GM20000 (cell line): ENCODE results near the gene PPP1R16B.

Source experiments
- DNase-seq: peaks from one replicate; pipeline ENCODE4 v3.0.0; 2012; ENCODE audit warnings: low spot score
- TF ChIP-seq, protein P1 (sequence below): IDR thresholded peaks from 2 replicates; pipeline ENCODE4 v1.5.1; 2012; ENCODE audit warnings: mild to moderate bottlenecking, control low read depth; ENCODE audit errors: extremely low read depth, missing control alignments

Gene PPP1R16B

DNA sequence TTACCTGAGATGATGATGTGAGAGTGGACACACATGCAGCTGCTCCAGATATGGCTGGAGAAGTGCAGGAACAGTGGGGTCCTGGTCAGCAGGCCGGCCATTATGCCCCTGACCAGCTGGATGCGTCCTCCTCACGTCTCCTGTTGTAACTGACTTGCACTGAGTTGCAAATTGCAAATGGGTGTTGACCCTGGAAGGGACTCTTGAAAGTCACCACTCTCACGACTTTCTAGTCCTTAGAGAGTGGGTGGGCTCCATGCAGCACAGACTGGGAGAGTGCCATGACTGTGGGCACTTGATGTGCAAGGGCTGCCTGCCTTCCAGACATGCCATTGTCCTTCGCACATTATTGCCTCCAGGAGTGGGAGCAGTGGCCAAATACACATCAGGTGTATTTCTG lies 131.5 kb downstream of the PPP1R16B start:
- no peak for DNase-seq

DNA sequence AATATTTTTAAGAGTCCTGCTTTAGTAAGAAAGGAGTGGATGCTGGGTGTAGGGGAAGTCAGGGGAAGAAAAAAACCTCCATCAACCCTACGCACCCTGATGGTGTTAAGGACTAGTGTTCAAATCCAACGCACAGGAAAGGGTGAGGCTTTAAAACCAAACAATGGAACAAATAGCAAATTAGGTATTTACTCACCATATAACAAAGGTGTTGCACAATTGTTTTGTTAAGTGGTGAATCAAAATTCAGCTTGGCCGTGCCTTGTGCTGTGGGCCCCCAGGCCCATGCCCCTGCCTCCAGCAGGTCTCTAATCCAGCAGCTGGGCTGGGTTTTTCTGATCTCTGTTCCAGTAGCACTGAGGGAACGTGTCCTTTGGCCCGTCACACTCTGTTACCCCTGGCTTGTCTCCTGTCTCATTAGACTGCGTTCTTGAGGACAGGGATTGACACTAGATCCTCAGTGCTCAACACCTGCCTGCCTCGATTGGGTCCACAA lies 132.5 kb downstream of the PPP1R16B start:
- no peak for DNase-seq
- TF ChIP-seq, protein P1, sequence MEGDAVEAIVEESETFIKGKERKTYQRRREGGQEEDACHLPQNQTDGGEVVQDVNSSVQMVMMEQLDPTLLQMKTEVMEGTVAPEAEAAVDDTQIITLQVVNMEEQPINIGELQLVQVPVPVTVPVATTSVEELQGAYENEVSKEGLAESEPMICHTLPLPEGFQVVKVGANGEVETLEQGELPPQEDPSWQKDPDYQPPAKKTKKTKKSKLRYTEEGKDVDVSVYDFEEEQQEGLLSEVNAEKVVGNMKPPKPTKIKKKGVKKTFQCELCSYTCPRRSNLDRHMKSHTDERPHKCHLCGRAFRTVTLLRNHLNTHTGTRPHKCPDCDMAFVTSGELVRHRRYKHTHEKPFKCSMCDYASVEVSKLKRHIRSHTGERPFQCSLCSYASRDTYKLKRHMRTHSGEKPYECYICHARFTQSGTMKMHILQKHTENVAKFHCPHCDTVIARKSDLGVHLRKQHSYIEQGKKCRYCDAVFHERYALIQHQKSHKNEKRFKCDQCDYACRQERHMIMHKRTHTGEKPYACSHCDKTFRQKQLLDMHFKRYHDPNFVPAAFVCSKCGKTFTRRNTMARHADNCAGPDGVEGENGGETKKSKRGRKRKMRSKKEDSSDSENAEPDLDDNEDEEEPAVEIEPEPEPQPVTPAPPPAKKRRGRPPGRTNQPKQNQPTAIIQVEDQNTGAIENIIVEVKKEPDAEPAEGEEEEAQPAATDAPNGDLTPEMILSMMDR: no peak

More for the DNA sequence above, 131.5 kb downstream of the PPP1R16B start:
- TF ChIP-seq, protein P1: no peak

DNA sequence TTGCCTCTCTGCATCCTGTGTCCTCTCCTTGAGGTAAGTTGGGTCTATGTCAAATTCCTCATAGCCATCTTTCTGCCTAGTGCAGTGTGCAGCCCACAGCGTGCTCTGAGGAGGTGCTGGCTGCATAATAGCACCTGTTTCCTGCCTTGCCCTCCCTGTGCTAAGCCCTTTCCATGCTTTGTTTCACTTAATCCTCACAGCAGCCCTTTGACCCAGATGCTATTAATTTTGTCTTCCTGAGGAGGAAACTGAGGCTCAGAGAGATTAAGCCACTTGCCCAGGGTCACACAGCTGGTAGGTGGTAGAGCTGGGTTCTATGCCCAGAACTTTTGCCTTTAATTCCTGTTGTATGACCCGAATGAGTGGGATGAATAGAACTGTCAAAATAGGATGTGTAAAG lies 134.2 kb downstream of the PPP1R16B start:
- DNase-seq: no peak
- TF ChIP-seq, protein P1: no peak

DNA sequence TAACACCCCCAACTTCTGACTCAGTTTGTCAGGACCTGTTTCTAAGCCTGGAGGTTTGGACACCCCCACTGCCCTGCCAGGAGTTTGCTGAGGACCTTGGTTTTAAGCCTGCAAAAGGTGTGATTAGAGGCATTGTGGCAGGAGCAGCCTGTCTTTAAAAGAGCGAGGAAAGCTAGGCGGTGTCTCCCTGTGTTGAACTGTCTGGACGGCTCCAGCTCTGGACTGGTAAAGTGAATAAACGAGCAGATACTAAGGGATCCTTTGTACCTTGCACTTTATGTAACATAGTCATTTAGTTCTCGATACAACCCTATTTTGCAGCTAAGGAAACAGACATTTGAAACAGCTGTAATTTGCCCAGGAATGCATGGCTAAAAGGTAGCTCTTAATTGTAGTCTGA lies 135.1 kb downstream of the PPP1R16B start:
- no peak for DNase-seq
- TF ChIP-seq, protein P1: no peak

DNA sequence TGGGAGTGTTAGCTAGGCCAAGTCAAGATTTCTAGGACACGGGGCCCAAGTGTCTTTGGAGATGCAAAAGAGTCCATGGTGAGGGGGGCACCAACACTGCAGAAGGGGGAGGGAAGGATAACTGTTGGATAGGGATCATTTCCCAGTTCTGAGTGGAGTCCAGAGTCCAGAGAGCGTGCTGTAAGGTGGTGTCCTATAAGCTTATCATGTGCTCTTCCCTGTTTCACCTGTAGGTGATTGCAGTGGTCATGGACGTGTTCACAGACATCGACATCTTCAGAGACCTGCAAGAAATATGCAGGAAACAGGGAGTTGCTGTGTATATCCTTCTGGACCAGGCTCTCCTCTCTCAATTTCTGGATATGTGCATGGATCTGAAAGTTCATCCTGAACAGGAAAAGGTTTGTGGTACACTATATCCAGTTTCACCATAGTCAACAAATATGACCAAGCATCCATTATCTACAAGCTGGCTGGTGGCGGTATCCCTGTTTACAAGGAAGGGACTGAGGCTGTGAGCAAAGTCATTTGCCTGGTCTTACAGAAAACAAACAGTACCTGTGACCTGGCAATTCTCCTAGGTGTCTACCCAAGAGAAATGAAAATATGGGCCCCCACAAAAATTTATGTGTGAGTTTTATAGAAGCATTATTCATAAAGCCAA lies 136.4 kb downstream of the PPP1R16B start:
- TF ChIP-seq, protein P1: no peak
- no peak for DNase-seq

DNA sequence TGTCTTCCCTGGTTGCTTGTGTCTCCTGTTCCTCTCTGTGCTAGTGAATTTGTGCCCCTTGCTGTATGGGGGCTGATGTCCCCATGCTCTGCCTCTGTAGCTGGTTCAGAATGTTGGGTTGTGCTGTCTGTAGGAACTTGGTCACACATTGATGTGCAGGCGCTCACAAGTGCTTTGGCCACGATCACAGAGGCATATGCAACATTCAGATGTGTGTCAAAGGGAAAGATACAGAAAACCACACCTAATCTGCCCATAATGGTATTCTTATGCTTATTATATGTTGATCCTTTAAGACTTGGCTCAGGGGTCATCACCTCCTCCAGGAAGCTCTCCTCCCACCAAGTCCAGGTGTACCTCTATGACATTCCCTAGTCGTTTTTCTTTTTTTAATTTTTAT lies 139.5 kb downstream of the PPP1R16B start:
- DNase-seq: no peak
- TF ChIP-seq, protein P1: no peak

DNA sequence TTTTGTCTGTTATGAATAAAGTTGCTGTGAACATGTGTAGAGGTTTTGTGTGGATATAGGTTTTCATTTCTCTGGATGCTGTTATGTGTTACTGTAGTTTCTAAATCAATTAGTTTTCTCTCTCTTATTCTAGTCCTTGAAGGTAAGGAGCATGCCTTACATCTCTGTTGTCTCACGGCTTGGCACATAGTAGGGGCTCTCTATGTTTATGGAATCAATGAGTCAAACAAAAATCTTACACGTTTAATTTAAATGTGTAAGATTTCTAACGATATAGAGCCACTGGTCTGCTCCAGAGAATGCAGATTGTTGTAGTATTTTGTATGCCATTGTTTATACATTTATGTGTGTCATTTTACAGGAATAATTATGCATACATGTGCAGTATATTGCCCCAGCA lies 141.3 kb downstream of the PPP1R16B start:
- no peak for DNase-seq
- TF ChIP-seq, protein P1: no peak
